Trophoblast cell (in vitro differentiated cells and primary cell): ENCODE data around the gene DLG4.
A peak's percentile ranks its signal among the peaks of the same experiment; 100 is the strongest.
"Not testable (repeated sequence)": the region's sequence is repeated elsewhere in the genome, so short reads cannot be mapped to it uniquely, and the experiment has no call there.

Experiments
- DNase-seq, 2 donors: peaks; one replicate each; pipeline ENCODE4 v3.0.0-alpha.2; 2016
- H2AFZ ChIP-seq: 2 replicates; pipeline ENCODE4 v1.6.1; 2013; ENCODE audit warnings: low read length, moderate library complexity, mild to moderate bottlenecking; ENCODE audit not compliant: insufficient read depth, poor library complexity
- H2AK5ac ChIP-seq: 2 replicates; pipeline ENCODE4 v1.6.1; 2013; ENCODE audit warnings: mild to moderate bottlenecking, low read length
- H2BK120ac ChIP-seq: 2 replicates; pipeline ENCODE4 v1.6.1; 2013; ENCODE audit warnings: low read length, mild to moderate bottlenecking, moderate library complexity; ENCODE audit not compliant: insufficient read depth, poor library complexity
- H2BK12ac ChIP-seq: 2 replicates; pipeline ENCODE4 v1.6.1; 2013; ENCODE audit warnings: mild to moderate bottlenecking, low read length, moderate library complexity
- H2BK5ac ChIP-seq: 2 replicates; pipeline ENCODE4 v1.6.1; 2013; ENCODE audit warnings: low read length, low read depth, moderate library complexity, mild to moderate bottlenecking; ENCODE audit not compliant: poor library complexity
- H3K14ac ChIP-seq: 2 replicates; pipeline ENCODE4 v1.6.1; 2013; ENCODE audit warnings: mild to moderate bottlenecking, low read length
- H3K18ac ChIP-seq: 2 replicates; pipeline ENCODE4 v1.6.1; 2013; ENCODE audit warnings: mild to moderate bottlenecking, low read length
- H3K23ac ChIP-seq: 2 replicates; pipeline ENCODE4 v1.6.1; 2013; ENCODE audit warnings: low read length
- H3K27ac ChIP-seq: 2 replicates; pipeline ENCODE4 v1.5.1; 2013; ENCODE audit warnings: low read depth, mild to moderate bottlenecking, inconsistent platforms, low read length, moderate library complexity
- H3K27me3 ChIP-seq: 2 replicates; pipeline ENCODE4 v1.6.1; 2013; ENCODE audit warnings: inconsistent platforms, mild to moderate bottlenecking, low read length, moderate library complexity; ENCODE audit not compliant: insufficient read depth
- H3K36me3 ChIP-seq, 2 experiments: 1 replicate in 1 of 2; 2 replicates in 1 of 2; pipeline ENCODE4 v1.6.1; 2013; ENCODE audit warnings: low read length in 2 of 2, mild to moderate bottlenecking in 2 of 2, moderate library complexity in 1 of 2; ENCODE audit not compliant: insufficient read depth in 2 of 2, control insufficient read depth in 1 of 2
- H3K4ac ChIP-seq: 2 replicates; pipeline ENCODE4 v1.6.1; 2013; ENCODE audit warnings: low read depth, mild to moderate bottlenecking, low read length, moderate library complexity
- H3K4me1 ChIP-seq, 2 experiments: 1 replicate in 1 of 2; 2 replicates in 1 of 2; pipeline ENCODE4 v1.6.1; 2013; ENCODE audit warnings: low read length in 2 of 2, mild to moderate bottlenecking in 2 of 2, moderate library complexity in 1 of 2; ENCODE audit not compliant: insufficient read depth in 2 of 2, control insufficient read depth in 1 of 2
- H3K4me2 ChIP-seq: 2 replicates; pipeline ENCODE4 v1.6.1; 2013; ENCODE audit warnings: inconsistent platforms, mild to moderate bottlenecking, low read length, moderate library complexity
- H3K4me3 ChIP-seq: 2 replicates; pipeline ENCODE4 v1.5.1; 2013; ENCODE audit warnings: mild to moderate bottlenecking, low read depth, low read length, inconsistent platforms
- H3K79me1 ChIP-seq: one replicate; pipeline ENCODE4 v1.6.1; 2013; ENCODE audit warnings: low read length
- H3K79me2 ChIP-seq: 2 replicates; pipeline ENCODE4 v1.6.1; 2013; ENCODE audit warnings: low read length, mild to moderate bottlenecking; ENCODE audit not compliant: control insufficient read depth, insufficient read depth, poor library complexity
- H3K9ac ChIP-seq: 2 replicates; pipeline ENCODE4 v1.6.1; 2013; ENCODE audit warnings: mild to moderate bottlenecking, low read length
- H3K9me3 ChIP-seq: 2 replicates; pipeline ENCODE4 v1.6.1; 2013; ENCODE audit warnings: low read depth, mild to moderate bottlenecking, control low read depth, inconsistent platforms, low read length; ENCODE audit not compliant: insufficient read depth
- H4K12ac ChIP-seq: 2 replicates; pipeline ENCODE4 v1.6.1; 2013; ENCODE audit warnings: low read depth, mild to moderate bottlenecking, low read length, moderate library complexity
- H4K8ac ChIP-seq: 2 replicates; pipeline ENCODE4 v1.6.1; 2013; ENCODE audit warnings: low read depth, mild to moderate bottlenecking, low read length, moderate library complexity
- H4K91ac ChIP-seq: one replicate; pipeline ENCODE4 v1.6.1; 2013; ENCODE audit warnings: low read depth, mild to moderate bottlenecking, low read length, moderate library complexity
- WGBS: extraction: QIAGEN DNeasy Blood & Tissue Kit; methylation state at CpG from one replicate; pipeline ENCODE4 v1.1.7; 2013; ENCODE audit warnings: missing lambda C conversion rate; ENCODE audit not compliant: insufficient read length, insufficient coverage; ENCODE audit errors: extremely low coverage; 5-methylcytosine and 5-hydroxymethylcytosine counted together

DLG4 gene

GRCh38 chr17:7182101-7182500, 37.5 kb downstream of the DLG4 start:
- not testable (repeated sequence) for H3K79me2 ChIP-seq, H4K12ac ChIP-seq, H3K27ac ChIP-seq, H3K4me1 ChIP-seq, H3K9me3 ChIP-seq, H3K4ac ChIP-seq, H2AK5ac ChIP-seq, H3K14ac ChIP-seq, H3K4me3 ChIP-seq, H4K91ac ChIP-seq, DNase-seq, H3K9ac ChIP-seq, H3K79me1 ChIP-seq, H2BK12ac ChIP-seq, H2BK120ac ChIP-seq, H3K23ac ChIP-seq, H3K18ac ChIP-seq, H3K27me3 ChIP-seq, H4K8ac ChIP-seq, H2BK5ac ChIP-seq, H3K4me2 ChIP-seq, H2AFZ ChIP-seq, H3K36me3 ChIP-seq
- WGBS = no CpG with 5 or more reads among the region's 2 CpGs

DNA sequence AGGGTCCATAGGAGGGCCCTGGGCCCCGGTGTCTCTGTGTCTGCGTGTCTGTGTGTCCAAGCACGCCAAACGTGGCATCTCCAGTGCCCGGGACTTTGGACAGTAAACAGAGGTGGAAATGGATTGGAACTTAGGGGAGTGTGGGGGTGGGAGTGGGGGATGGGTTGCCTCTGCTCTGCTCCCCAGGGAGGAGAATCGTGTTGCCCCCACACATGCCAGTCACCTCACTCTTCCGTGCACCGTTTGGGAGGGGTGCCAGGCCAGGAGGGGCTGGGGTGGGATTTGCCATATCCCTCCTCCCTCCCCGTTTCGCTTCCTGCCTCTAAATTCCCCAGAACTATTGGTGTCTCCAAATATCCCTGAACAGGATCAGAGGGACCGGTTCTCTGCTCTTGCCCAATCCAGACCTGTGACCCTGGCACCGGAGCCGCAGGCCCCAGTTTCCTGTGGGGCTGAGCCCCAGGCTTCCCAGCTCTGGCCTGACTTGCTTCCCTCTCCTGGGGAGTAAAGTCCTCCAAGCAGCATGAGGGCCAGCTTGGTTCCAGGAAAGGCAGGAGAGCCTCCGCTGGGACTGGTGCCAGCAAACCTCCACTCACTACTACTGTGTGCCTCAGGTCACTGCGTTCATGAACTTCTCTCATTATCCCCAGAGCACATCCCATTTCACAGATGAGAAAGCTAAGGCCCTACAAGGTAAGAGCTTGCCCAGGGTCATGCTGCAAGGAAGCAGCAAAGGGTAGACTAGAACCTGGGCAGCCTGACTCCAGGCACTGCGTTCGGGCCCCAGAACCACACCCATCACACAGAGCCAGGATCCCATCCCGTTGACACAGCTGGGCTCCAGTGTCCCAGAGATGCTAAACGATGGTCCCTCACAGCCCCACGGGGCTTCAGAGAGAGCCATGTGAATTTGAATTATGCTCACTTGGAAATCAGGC, 40.0 kb downstream of the DLG4 start, which contains the start of gene ASGR1:
Gene ASGR1, minus strand, starts transcription at position 54 of the 938 bp plus-strand sequence. CDS start 807 bp downstream, outside the sequence.
- Histone ChIP-seq H3K36me3 (no peaks in the 10 kb centered on the region), H3K4me1 (peaks cover 4 to 9% of the 10 kb centered on the region in 2 experiments), H4K8ac (peak within 1 kb of the TSS; percentile 81), H2BK120ac (peak within 1 kb of the TSS; percentile 8), H3K18ac (peak within 1 kb of the TSS; percentile 17), H3K79me1 (peaks cover 8% of the 10 kb centered on the region), H3K4me2 (peak within 1 kb of the TSS; percentile 95), H3K4me3 (no peak within 1 kb of the TSS), H2BK5ac (no peak within 1 kb of the TSS), H3K9me3 (peaks cover 9% of the 10 kb centered on the region), H3K14ac (no peak within 1 kb of the TSS), H3K23ac (no peak within 1 kb of the TSS), H3K27ac (no peak within 1 kb of the TSS), H2AFZ (peak within 1 kb of the TSS; percentile 77), H3K27me3 (no peaks in the 10 kb centered on the region), H3K4ac (no peak within 1 kb of the TSS), H4K12ac (peak within 1 kb of the TSS; percentile 47), H3K9ac (no peak within 1 kb of the TSS), H4K91ac (no peak within 1 kb of the TSS), H2BK12ac (no peak within 1 kb of the TSS), H2AK5ac (no peak within 1 kb of the TSS), H3K79me2 (peaks cover 2% of the 10 kb centered on the region)
- DNase-seq = no peak
- no CpG with 5 or more reads among the region's 20 CpGs for WGBS

DNA sequence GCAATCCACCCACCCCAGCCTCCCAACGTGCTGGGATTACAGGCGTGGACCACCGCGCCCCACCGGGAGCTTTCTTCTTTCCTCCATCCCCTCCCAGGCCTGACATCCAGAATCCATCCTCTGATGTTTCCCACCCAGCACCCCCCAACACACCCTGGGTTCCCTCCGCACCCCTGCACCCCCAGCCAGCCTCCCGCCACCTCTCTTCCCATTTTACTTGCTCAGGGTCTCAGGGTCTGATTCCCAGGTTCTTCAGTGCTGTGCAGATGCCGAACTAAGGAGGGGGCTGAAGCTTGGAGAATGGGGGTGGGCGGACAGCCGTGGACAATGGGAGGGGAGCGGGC, 40.7 kb downstream of the DLG4 start:
- no peak overlapping the region for H3K9ac ChIP-seq
- H4K8ac ChIP-seq = no peak overlapping the region
- peaks cover 9% of the 10 kb centered on the region for H3K9me3 ChIP-seq
- no peak overlapping the region for H3K4ac ChIP-seq
- no peak for DNase-seq
- no peak overlapping the region for H3K23ac ChIP-seq
- H3K79me2 ChIP-seq = peaks cover 2% of the 10 kb centered on the region
- H2AFZ ChIP-seq = no peak overlapping the region
- H3K27ac ChIP-seq = no peak overlapping the region
- no CpG with 5 or more reads among the region's 11 CpGs for WGBS
- H3K4me2 ChIP-seq = no peak overlapping the region
- no peak overlapping the region for H4K91ac ChIP-seq
- no peak overlapping the region for H2BK12ac ChIP-seq
- no peaks in the 10 kb centered on the region for H3K27me3 ChIP-seq
- H3K36me3 ChIP-seq = no peaks in the 10 kb centered on the region
- H2BK5ac ChIP-seq = no peak overlapping the region
- no peak overlapping the region for H2AK5ac ChIP-seq
- H3K4me1 ChIP-seq = peaks cover 4 to 15% of the 10 kb centered on the region in 2 experiments
- H3K14ac ChIP-seq = no peak overlapping the region
- H2BK120ac ChIP-seq = no peak overlapping the region
- H3K18ac ChIP-seq = no peak overlapping the region
- H3K79me1 ChIP-seq = peaks cover 8% of the 10 kb centered on the region
- no peak overlapping the region for H3K4me3 ChIP-seq
- no peak overlapping the region for H4K12ac ChIP-seq

DNA sequence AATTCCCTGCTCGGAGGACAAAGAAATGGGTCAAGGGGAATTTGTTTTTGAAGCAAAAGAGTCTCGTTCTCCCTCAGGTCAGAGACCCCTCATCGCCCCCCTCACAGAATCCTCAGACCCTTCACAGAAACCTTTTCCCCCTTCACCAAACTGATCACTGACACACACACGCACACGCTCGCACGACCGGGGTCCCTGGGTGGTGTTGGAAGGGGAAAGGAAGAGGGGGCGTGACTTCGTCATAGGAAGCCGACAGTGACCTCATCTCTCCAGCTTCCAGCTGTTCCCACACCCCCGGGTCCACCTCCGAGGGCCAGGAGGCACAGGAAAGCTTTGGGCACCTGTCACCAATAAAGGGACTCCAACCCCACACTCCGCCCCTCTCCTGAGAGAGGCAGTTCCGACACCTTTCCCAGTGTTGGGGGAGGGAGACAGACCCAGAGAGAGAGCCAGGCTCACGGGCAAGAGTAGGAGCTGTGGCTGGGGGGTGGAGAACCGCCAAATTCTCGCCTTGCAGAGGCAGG, 41.6 kb downstream of the DLG4 start:
- Histone ChIP-seq H3K18ac (peak overlapping the region; percentile 17), H3K14ac (peak overlapping the region; percentile 15), H2BK120ac (peak overlapping the region; percentile 8), H4K12ac (peak overlapping the region; percentile 47), H3K4me2 (peak overlapping the region; percentile 95), H2AFZ (peak overlapping the region; percentile 77), H2AK5ac (no peak overlapping the region), H3K79me2 (peaks cover 2% of the 10 kb centered on the region), H3K4me3 (peak overlapping the region; percentile 54), H3K79me1 (peaks cover 8% of the 10 kb centered on the region), H2BK5ac (no peak overlapping the region), H3K36me3 (no peaks in the 10 kb centered on the region), H3K4me1 (peaks cover 4 to 15% of the 10 kb centered on the region in 2 experiments), H3K9ac (no peak overlapping the region), H3K9me3 (peaks cover 9% of the 10 kb centered on the region), H3K23ac (no peak overlapping the region), H3K27ac (no peak overlapping the region), H3K4ac (peak overlapping the region; percentile 22), H4K91ac (peak overlapping the region; percentile 41), H4K8ac (peak overlapping the region; percentile 81), H2BK12ac (peak overlapping the region; percentile 10), H3K27me3 (no peaks in the 10 kb centered on the region)
- DNase-seq = no peak
- WGBS = no CpG with 5 or more reads among the region's 18 CpGs
